Activated CD4-positive, CD25-positive, alpha-beta regulatory T cell treated with anti-CD3 and anti-CD28 coated beads, Interleukin-2, amount 50 U/mL, for 72 hours (primary cell): ENCODE data around the gene LEF1.
"Not testable (repeated sequence)": the region's sequence is repeated elsewhere in the genome, so short reads cannot be mapped to it uniquely, and the experiment has no call there.

ENCODE experiments used
- DNase-seq: peaks from one replicate; pipeline ENCODE4 v3.0.0; 2021

The LEF1 gene

GRCh38 chr4:108029016-108029720 is 139.6 kb downstream of the LEF1 start:
- DNase-seq = no peak

GRCh38 chr4:108024878-108025165 is 143.9 kb downstream of the LEF1 start:
- DNase-seq = no peak

GRCh38 chr4:108024085-108024877 is 144.5 kb downstream of the LEF1 start:
- DNase-seq = no peak

- DNase-seq = no peak
Observed at GRCh38 chr4:108018884-108019187, 149.9 kb downstream of the LEF1 start.

GRCh38 chr4:108018040-108018883 is 150.5 kb downstream of the LEF1 start:
- peak; percentile 81 for DNase-seq

- no peak for DNase-seq
Observed at GRCh38 chr4:108013955-108014354, 154.8 kb downstream of the LEF1 start.

- no peak for DNase-seq
Observed at GRCh38 chr4:108013327-108013726, 155.4 kb downstream of the LEF1 start.

GRCh38 chr4:108012382-108012781 is 156.3 kb downstream of the LEF1 start:
- DNase-seq = not testable (repeated sequence)

- no peak for DNase-seq
Observed at GRCh38 chr4:108010167-108010566, 158.6 kb downstream of the LEF1 start.

- no peak for DNase-seq
Observed at GRCh38 chr4:108008721-108009120, 160.0 kb downstream of the LEF1 start.

GRCh38 chr4:108007984-108008383 is 160.7 kb downstream of the LEF1 start:
- no peak for DNase-seq

- no peak for DNase-seq
Observed at GRCh38 chr4:108006361-108006760, 162.4 kb downstream of the LEF1 start.

- DNase-seq = no peak
Observed at GRCh38 chr4:108005807-108006206, 162.9 kb downstream of the LEF1 start.

GRCh38 chr4:108004646-108005045 is 164.1 kb downstream of the LEF1 start:
- no peak for DNase-seq

GRCh38 chr4:108003982-108004515 is 164.7 kb downstream of the LEF1 start:
- no peak for DNase-seq

GRCh38 chr4:108001540-108002135 is 167.1 kb downstream of the LEF1 start:
- no peak for DNase-seq

GRCh38 chr4:107999932-108000539 is 168.7 kb downstream of the LEF1 start:
- DNase-seq = no peak

GRCh38 chr4:107997794-107998193 is 170.9 kb downstream of the LEF1 start:
- DNase-seq = no peak
